HCT116 (cell line): ENCODE results near the gene FAM98C.

Source experiments
- ATF3 ChIP-seq: IDR thresholded peaks from 2 replicates; pipeline ENCODE4 v1.6.1; 2012
- CTCF ChIP-seq, 3 experiments: fragments of 200-600 bp in 1 of 3; sonication (generic) in 1 of 3; IDR thresholded peaks in 2 of 3; conservative IDR thresholded peaks in 1 of 3; 2 replicates each; pipeline ENCODE4 v1.5.1; 2012 to 2017; ENCODE audit warnings: low read depth in 2 of 3, low read length in 2 of 3, antibody characterized with exemption in 1 of 3, borderline replicate concordance in 1 of 3, control low read depth in 1 of 3, mild to moderate bottlenecking in 1 of 3, mixed read lengths in 1 of 3, mixed run types in 1 of 3, moderate library complexity in 1 of 3; ENCODE audit not compliant: insufficient read depth in 1 of 3
- EZH2 ChIP-seq: fragments of 200-600 bp; sonication (generic); IDR thresholded peaks from 2 replicates; pipeline ENCODE4 v1.6.1; 2017; ENCODE audit warnings: antibody characterized with exemption, mixed run types
- EZH2phosphoT487 ChIP-seq: fragments of 200-600 bp; IDR thresholded peaks from 2 replicates; pipeline ENCODE4 v1.6.1; 2018; ENCODE audit warnings: antibody characterized with exemption, borderline replicate concordance
- FOSL1 ChIP-seq: IDR thresholded peaks from 2 replicates; pipeline ENCODE4 v1.6.1; 2012; ENCODE audit warnings: low read depth
- JUND ChIP-seq: IDR thresholded peaks from 2 replicates; pipeline ENCODE4 v1.6.1; 2012
- MAX ChIP-seq: IDR thresholded peaks from 2 replicates; pipeline ENCODE4 v1.6.1; 2012
- POLR2A ChIP-seq: IDR thresholded peaks from 2 replicates; pipeline ENCODE4 v1.7.0; 2011; ENCODE audit warnings: borderline replicate concordance; ENCODE audit not compliant: insufficient read depth, insufficient read length; ENCODE audit errors: extremely low read depth
- POLR2AphosphoS5 ChIP-seq: IDR thresholded peaks from 2 replicates; pipeline ENCODE4 v1.6.1; 2011; ENCODE audit warnings: mild to moderate bottlenecking, low read depth, low read length, moderate library complexity
- RAD21 ChIP-seq: IDR thresholded peaks from 2 replicates; pipeline ENCODE4 v1.6.1; 2012; ENCODE audit warnings: low read depth, mild to moderate bottlenecking
- REST ChIP-seq: IDR thresholded peaks from 2 replicates; pipeline ENCODE4 v1.6.1; 2012; ENCODE audit warnings: low read depth
- SRF ChIP-seq: IDR thresholded peaks from 2 replicates; pipeline ENCODE4 v1.6.1; 2012; ENCODE audit warnings: low read depth
- YY1 ChIP-seq: IDR thresholded peaks from 2 replicates; pipeline ENCODE4 v1.6.1; 2011; ENCODE audit warnings: low read length, low read depth, moderate library complexity, mild to moderate bottlenecking; ENCODE audit not compliant: insufficient replicate concordance; ENCODE audit errors: extremely low read depth
- ZNF274 ChIP-seq: fragments of 200-500 bp; sonication (Bioruptor generic); IDR thresholded peaks from 2 replicates; pipeline ENCODE4 v1.6.1; 2014; ENCODE audit warnings: mild to moderate bottlenecking, low read depth, low read length, inconsistent platforms

- TF ChIP-seq SRF (no peak), POLR2A (no peak), POLR2AphosphoS5 (no peak), MAX (no peak), CTCF (IDR thresholded peaks at IDR 0.05 in 2 of 3, conservative IDR thresholded peaks at IDR 0.05 in 1 of 3; ENCODE audit: borderline replicate concordance in 1 of 3, insufficient read depth in 1 of 3, low read depth in 2 of 3, low read length in 2 of 3) (no peak), YY1 (no peak), EZH2 (no peak), ATF3 (no peak), EZH2phosphoT487 (no peak), REST (no peak), ZNF274 (no peak), FOSL1 (no peak), JUND (no peak), RAD21 (no peak)
Observed at GRCh38 chr19:38448225-38448624, 45.3 kb downstream of the FAM98C start.
